T-helper 9 cell (primary cell): Measurements from ENCODE around the gene ABHD17C.
"Not testable (repeated sequence)": the region's sequence is repeated elsewhere in the genome, so short reads cannot be mapped to it uniquely, and the experiment has no call there.

Source experiments
- DNase-seq: peaks from one replicate; pipeline ENCODE4 v3.0.0-alpha.2; 2020

The ABHD17C gene

GRCh38 chr15:80732818-80733217 is 37.7 kb downstream of the ABHD17C start:
- DNase-seq = no peak

- no peak for DNase-seq
These were observed 38.4 kb downstream of the ABHD17C start for GRCh38 chr15:80733460-80733859.

DNA sequence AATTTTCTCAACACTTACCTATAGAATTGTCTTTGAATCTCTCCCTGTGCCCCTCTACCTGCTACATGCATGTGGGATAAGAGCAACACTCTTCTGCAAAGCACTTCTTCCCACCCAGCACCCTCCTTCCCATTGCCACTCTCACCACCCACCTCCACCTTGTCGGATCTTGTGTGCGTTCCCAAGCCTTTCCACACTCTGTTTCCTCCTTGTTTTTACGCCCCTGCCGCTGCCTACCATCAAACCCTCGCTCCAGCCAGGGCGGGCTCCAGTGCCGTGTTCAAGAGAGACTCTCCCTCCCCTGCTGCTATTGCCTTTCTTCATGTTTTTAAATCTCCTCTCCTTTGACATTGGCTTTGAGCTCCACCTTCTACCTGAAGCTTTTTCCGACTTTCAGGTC is 40.2 kb downstream of the ABHD17C start:
- DNase-seq = no peak

- DNase-seq = no peak
These were observed 41.5 kb downstream of the ABHD17C start for GRCh38 chr15:80736560-80736959.

DNA sequence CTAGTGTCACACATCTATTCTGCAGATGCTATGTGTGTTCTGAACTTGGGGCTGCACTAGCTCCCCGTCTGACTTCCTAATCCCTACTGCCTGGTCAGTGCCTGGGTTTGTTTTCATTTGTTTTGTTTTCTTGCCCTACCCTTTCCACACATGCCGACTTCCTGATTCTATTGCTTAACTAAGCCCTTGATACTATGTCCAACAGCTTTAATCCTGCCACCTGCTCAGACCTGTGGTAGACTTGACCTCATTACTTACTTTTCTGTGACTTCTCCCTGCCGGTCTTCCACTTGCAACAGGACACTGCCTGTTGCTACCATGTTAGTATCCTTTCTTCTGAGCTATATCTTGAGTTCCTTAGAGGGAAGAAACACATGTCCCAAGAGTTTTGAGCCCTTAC is 44.8 kb downstream of the ABHD17C start:
- no peak for DNase-seq

DNA sequence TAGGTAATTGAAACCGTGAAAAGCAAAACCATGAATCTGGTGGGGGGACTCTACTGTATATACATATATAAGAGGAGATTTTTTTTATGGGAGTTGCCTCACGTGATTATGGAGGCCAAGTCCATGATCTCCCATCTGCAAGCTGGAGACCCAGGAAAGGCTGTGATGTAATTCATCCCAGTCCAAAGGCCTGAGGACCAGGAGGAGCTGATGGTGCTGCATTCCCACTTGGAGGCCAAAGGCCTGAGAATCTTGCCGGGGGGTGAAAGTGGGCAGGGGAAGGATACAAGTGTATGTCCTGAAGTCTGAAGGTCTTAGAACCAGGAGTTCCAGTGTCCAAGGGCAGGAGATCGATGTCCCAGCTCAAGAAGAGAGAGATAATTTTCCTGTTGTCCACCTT is 47.0 kb downstream of the ABHD17C start:
- DNase-seq = no peak

GRCh38 chr15:80743189-80743833 is 48.2 kb downstream of the ABHD17C start:
- DNase-seq = no peak

DNA sequence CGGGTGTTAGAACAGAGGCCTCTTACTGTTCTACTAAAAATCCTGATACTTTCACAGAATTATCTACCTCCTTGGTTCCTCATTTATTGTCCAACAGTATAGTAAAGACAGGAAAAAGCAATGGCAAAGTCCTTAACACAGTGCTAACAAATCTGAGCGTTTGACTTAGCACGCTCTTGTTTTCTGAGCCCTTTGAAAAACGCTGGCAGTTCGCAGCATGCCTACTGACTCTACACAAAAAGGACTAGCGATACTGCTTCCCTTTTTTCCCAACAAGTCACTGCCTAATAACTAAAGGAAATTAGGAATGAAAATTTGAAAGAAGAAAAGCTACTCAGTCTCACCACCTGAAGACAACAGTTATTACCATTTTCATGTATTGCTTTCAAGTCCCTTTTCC is 49.3 kb downstream of the ABHD17C start:
- no peak for DNase-seq

GRCh38 chr15:80744826-80745225 is 49.7 kb downstream of the ABHD17C start:
- no peak for DNase-seq

- DNase-seq = no peak
These were observed 50.8 kb downstream of the ABHD17C start for GRCh38 chr15:80745888-80746287.

DNA sequence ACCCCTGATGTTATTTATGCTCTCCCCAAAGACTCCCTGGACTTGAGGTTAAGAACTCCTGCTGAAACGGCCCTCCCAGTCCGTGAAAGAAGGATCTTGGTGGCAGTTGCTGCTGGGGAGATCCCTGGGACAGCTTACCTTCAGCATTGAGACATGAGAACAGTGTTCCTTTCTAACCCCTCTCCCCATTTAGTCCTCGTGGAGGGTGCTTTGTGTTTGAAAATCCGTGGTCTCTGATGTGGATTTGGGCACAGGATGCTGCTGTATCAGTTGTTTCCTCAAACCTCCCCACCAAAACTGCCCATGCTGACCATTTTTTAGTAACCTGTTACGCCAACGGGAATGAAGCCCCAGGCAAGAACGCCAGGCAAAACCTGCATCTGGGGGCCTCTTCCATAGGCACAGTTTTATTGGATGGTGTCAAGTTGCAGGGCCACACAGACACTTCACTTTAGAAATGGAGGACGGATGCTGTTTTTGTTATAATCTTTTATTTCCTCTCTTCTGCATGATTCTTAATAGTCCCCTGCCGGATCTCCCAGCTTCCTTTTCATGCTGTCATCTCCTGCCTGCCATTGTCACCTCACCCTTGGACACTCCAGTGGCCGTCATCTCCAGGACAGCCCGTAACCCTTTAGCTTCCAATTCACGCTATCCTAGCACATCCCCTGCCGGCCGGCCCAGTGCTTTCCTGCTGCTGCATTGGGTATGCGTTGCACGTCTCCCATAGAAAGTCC is 52.4 kb downstream of the ABHD17C start:
- no peak for DNase-seq

DNA sequence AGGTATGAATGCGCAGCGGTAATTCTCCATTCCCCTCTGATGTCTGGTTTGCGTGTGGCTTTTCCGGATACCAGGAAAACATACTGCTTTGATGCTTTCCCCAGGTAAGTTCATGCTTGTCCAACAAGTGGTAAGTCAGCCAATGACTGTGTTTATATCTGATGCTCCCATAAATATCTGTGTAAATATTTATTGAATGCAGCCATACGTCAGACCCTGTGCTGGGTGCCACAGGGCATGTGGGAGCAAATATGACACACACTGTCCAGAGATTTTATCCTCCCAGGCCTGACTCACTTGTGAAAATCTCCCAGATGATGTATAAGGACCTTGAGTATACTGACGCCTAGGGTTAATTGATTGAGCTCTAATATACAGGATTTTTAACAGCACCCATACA is 54.5 kb downstream of the ABHD17C start:
- no peak for DNase-seq

DNA sequence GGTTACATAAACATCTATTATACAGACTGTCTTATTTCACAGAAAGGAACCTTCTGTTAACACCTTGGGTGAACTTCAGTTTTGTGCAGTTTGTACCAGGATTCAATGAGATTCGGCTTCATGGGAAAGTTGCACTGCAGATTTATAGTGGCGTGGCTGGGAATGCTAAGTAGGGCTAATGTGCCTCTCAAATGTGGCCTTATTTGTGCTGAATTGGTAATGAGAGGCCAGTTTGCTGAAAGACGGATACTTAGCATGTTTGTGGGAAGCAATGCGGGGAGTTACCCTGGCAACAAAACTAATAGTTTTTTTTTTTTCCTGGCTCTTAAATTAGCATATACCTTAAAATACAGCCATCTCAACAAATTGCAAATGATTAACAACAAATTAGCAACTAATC is 55.5 kb downstream of the ABHD17C start:
- DNase-seq = no peak

- DNase-seq = no peak
These were observed 57.1 kb downstream of the ABHD17C start for GRCh38 chr15:80752204-80752603.

DNA sequence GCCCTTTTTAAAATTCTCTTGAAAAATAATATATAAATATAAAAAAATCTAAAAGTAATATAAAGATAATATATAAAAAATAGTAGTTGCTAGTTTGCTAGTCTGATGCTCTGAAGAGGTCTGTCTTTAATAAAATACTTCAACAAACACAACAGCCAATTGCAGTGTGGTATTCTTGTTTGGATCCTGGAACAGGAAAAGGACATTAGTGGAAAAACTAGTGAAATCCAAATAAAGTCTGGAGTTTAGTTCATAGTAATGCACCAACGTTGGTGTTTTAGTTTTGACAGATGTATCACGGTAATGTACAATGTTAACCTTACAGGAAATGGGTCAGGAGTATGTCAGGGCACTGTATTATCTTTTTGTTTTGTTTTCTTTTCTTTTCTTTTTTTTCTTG is 58.1 kb downstream of the ABHD17C start:
- no peak for DNase-seq

GRCh38 chr15:80754014-80754413 is 58.9 kb downstream of the ABHD17C start:
- DNase-seq = no peak

DNA sequence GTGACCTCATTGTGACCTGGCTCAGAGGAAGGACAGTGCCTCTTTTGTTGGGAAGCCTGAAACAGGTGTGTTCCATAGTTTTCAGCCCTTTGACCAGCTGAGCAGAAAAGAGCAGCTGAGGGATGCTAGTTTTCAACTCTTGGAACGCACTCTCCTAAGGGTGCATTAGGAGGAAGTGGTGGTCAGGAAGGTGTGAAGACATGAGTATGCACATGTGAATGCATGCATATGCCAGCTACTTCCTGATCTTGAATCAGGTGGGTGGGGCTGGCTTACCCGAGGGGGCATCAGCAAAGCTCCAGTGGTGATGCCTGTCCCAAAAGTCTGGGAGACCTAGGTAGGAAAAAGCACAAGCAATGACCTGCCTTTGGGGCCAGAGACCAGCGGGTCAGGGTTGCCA is 60.8 kb downstream of the ABHD17C start:
- DNase-seq = no peak

- DNase-seq = no peak
These were observed 63.1 kb downstream of the ABHD17C start for GRCh38 chr15:80758130-80758745.

DNA sequence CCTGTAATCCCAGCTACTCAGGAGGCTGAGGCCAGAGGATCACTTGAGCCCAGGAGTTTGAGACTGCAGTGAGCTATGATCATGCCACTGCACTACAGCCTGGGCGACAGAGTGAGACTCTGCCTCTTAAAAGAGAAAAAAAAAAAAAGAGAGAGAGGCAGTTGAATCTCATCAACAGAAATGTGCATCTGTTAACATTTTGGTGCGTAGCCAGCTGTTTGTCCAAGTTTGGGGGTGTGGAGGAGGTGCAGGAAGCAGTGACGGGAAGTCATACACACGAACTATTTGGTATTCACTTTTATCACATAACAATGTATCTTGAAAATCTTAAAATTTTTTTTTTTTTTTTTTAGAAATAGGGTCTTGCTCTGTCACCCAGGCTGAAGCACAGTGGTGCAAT is 65.8 kb downstream of the ABHD17C start:
- DNase-seq = no peak

- DNase-seq = no peak
These were observed 66.6 kb downstream of the ABHD17C start for GRCh38 chr15:80761754-80762153.

GRCh38 chr15:80763235-80763634 is 68.1 kb downstream of the ABHD17C start:
- DNase-seq = not testable (repeated sequence)

DNA sequence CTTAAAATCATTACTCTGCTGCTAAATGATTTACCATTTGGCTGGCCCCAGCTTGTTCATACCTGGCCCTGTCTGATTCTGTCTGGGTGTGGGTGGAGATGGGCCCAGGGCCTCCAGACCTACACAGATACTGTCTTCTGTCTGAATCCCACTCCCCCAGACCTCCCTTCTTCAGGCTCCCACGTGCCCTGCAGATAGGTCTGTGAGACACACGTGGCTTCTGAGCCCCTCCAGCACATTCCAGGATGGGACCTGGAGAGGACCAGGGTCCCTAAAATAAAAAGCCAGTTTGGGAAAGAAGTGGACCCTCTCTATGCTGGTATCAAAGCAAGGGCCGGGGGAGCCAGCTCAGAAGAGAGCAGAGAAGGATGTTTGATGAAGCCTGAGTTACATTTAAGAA is 69.4 kb downstream of the ABHD17C start:
- DNase-seq = no peak

DNA sequence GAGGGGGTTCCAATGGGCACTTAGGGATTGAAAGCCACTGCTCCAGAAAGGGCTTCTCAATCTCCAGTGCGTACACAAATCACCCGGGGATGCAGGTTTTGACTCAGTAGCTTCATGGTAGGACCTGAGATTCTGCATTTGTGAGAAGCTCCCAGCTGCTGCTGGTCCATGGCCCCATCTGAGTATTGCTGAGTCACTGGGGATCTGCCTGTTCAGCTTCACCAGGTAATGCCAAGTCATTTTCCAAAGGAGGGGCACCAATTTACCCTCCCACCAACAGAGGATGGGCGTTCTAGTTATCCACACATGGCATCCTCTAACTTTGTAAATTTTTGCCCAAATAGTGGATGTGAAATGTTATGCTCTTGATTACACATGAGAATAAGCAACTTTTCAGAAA is 71.2 kb downstream of the ABHD17C start:
- DNase-seq = no peak

- DNase-seq = no peak
These were observed 73.0 kb downstream of the ABHD17C start for GRCh38 chr15:80768158-80768557.
